Medulla oblongata (tissue), 1 donor: Measurements from ENCODE around the gene PRKN.
A peak's percentile ranks its signal among the peaks of the same experiment; 100 is the strongest.
"Not testable (repeated sequence)": the region's sequence is repeated elsewhere in the genome, so short reads cannot be mapped to it uniquely, and the experiment has no call there.

Source experiments
- DNase-seq: peaks from one replicate; pipeline ENCODE4 v3.0.0-alpha.2; 2015; ENCODE audit errors: extremely low spot score

Gene PRKN

DNA sequence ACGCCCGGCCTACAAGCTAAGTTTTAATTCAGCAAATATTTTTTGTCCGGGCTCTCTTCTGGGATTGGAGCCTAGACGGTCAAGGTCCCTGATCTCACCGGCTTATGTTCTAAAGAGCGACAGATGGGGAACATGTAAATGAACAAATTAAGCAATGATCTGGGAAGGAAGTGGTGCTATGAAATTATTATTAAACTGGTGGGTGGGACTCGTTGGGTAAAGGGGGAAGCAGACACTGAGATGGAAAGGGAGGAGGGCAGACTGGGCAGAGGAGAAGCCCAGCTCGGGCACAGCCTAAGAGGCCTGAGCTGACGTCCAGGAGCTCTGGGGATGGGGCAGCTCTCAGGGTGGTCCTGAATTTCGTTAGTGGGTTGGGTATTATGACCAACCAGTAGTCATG, 1371.9 kb downstream of the PRKN start:
- no peak for DNase-seq

DNA sequence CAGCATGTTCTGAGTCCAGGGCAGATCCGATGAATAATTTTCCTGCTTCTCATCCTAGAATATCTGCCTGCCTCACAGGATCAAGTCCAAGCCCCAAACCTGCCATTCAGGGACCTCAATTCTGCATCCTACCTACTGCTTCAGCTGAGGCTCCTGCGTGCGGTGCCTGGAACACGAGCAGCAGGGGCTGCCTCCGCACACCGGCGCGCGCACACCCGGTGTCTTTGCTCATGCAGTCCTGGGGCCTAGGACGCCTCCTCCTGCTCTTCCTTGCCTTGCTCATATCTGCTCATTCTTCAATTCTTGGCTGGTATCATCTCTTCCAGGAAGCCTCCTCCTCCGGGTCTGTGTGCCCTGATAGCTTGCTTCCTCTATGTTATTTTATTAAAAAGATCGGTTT, 1372.6 kb downstream of the PRKN start:
- no peak for DNase-seq

DNA sequence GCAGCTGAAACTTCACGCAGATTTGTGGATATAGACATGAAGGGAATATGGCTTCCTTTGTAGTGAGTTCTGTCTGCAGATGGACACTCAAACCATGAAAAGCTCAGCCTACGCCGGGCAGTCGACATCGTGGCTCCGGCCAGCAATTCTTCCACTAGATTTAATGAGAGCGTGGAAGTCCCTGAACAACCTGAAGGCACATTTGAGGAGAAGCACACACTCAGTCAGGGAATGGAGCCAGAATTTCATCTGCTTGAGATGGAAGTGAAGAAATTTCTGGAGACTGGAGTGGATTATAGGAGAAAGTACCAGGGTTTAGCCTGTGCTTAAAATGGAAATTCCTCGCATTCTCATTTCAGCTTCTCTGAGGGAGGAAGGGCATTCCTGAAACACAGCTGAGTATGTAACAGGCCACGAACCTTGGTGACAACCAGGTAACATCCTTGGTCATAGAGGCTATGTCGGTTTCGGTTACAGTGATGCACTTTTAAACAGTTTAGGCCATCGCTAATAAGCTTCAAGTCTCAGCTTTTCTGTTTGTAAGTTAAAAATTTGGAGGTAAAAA, 1373.2 kb downstream of the PRKN start:
- DNase-seq: peak; percentile 65

DNA sequence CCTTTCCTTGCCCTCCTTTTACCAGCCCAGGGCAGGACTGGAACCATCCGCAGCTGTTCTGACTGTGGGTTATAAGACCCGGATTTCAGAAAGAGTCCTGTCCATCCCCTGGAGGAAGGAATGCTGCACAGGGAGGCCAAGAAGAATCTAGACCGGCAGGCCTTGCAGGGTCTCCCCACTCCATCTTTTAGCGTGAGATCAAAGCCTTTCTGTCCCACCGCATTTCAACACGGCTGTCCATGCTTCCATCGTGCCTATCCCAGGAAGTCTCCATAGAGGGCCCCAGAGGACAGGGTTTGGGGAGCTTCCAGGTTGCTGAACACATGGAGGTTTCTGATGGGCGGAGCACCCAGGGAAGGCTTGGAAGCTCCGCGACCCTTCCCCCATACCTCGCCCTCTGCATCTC, 1374.4 kb downstream of the PRKN start:
- DNase-seq: peak; percentile 75

DNA sequence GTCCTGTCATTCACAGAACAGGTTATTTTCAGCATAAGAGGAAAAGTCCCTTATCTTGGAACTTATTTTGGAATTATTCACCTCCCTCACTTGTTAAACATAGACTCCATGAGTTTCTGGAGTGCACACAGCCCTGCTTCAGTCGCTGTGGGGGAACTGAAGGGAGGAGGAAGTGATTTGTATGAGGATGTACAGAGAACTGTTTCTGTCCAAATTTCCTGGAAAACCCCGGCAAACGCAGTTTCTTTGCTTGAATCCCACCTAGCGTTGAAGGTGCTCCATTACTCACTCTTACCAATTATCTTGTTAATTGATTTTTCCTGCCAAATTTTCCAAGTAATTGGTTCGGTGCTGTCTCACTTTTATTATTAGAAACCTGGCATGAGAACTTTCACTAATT, 1375.7 kb downstream of the PRKN start:
- no peak for DNase-seq

DNA sequence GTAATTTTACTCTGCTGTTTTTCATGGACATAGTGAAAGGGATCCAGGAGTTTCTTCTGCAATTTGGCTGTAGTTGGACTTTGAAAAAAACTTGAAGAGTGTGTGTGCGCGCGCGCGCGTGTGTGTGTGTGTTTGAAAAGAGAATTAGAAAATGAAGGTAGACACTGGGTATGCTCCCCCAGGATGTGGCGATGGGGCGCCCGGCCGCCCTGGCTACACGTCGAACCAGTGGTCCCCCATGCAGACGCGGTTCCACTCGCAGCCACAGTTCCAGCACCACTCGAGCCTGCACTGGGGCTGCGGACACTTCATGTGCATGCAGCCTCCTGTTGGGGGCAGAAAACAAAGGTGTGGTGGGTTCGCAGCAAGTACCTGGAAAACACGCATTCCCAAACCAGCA, 1377.7 kb downstream of the PRKN start:
- no peak for DNase-seq

DNA sequence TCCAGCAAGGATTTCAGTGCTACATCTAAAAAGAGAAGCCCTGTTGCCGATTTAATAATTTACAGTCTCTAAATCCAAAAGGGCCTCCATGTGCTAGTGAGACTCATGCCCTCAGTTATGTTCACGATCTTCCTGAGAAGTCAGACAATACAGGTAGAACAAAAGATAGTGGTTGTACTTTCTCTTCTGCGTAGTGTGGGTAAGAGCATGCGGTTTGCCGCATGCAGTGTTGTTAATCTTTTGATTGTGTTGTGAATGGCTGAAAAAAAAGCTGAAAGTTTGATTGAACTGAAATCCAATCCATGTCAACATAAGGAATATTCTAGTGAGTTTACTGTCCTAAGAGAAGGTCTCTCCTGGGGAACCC, 1379.0 kb downstream of the PRKN start:
- no peak for DNase-seq

DNA sequence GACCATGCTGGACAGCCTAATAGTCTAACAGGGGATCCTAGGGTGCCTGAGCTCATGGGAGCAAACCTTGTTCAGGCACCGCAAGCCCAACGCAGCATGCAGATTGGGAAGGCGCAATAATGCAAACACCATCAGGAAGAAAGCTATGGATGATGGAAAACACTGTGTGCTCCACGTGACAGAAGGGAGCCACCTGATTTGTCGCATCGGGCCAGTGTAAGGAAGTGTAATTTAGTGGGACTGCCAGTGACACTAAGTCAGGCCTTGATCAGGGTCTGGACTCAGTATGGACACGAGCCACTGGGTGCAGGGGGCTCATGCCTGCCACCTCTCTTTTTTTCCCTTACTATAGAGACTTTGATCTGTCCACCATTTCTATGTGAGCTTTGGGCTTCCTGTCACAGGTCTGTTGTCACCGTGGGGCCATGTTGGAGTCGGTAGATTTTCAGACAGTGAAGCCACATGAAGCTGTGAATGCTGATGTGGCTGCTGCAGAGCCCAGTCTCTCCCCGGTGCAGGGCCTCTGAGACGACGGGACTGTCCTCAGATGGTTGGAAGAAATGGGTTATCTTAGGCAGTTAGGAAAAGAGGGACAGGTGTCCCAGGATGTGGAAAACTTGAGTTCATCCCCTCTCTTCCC, 1379.5 kb downstream of the PRKN start:
- no peak for DNase-seq

DNA sequence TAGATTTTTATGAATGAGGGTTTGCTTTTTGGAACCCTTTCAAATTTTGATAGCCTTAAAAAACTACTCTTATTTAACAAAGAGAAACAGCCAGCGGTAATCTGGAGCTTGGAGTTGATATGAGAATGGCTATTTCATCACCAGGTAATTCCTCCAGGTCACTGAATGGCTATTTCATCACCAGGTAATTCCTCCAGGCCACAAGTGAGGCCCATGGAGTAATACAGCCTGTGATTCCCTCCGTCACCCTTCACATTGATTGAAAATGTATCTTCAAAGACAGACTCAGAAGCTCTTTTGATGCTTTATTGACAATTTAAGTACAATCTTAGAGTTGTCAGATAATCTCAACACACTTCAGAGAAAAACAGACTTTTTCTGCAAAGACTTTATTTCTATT, 1380.4 kb downstream of the PRKN start:
- no peak for DNase-seq

DNA sequence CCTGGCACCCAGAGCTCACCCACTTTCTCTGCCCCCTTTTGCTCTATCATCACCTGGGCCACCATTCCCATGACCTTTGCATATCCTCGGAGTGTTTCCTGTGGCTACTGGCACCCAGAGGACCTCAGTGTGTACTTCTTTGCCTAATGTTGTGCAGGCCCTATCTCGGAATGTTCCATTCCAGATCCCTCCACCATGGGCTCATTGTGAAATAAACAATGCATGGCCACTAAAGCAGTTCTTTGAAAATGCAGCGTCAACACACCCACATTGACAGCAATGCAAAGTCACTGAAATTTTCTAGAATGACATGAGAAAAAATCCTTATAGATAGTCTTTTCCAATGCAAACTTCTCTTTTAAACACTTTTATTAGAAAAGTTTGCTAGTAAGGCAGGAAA, 1380.8 kb downstream of the PRKN start:
- peak; percentile 41 for DNase-seq

DNA sequence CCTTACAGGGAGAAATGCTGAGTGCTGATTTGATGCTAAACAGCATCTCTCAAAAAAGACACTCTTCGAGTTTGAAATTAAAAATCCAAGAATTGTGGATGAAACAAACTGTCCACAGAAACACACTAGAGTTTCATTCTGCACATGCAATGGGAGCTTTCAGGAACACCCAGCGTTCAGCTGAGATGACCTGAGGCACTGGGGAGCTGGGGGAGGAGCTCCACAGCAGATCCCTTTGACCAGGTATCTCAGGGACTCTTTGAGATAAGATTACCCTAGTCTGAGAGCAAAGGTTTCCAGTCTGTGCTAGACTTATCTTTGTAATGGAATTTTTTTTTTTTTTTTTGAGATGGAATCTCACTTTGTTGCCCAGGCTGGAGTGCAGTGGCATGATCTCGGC, 1382.9 kb downstream of the PRKN start:
- DNase-seq: no peak

DNA sequence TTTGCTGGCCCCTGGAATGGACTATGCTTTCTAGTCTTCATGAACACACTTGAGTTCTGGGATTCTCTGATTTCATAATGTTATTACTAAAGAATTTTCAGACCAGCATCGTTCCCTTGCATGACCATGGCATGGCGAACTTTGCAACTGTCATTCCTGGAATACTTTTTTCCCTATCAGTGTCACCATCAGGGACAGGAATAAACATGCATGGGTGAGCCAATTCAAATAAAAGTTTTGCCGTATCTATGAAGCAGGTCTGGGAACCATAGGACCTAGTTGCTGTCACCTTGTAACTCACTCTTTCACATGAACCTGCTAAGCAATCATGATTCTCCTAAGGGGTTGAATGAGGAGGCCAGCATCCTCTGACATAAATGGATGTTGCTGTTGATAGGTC, 1385.5 kb downstream of the PRKN start:
- DNase-seq: no peak

DNA sequence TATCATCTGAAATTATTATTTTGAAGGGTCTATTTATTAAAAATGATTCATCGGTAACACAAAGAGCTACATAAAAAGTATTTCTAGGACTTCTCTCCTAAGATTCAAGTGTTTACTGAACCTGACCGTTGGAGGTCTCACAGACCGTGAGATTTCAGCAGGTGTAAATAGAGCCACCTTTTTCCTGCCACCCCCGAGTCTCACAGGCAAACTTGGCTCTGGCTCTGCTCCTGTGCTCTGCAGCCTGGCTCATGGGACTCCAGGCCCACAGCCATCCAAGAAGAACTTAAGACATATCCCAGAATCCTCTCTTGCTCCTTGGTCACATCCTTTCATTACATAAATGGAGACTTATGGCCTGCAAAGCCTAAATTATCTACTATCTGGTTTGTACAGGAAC, 1385.9 kb downstream of the PRKN start:
- DNase-seq: no peak

DNA sequence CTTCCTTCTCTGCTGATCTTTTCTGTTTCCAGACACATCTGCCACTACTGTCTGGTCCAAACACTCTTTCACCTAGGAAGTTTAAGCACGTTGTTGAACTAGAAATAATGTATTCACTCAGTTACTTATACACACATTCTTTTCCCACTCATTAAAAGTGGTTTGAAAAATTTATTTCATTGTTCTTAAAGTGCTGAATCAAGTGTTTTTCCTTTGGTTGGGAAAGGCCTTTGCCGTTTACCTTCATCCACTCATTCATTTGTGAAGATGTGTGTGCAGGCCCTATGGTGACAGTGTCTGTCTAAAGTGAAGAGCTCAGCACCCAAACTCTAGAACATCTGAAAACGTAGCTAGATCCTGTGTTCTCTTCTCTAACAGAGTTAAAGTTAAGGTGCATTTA, 1389.6 kb downstream of the PRKN start:
- no peak for DNase-seq

DNA sequence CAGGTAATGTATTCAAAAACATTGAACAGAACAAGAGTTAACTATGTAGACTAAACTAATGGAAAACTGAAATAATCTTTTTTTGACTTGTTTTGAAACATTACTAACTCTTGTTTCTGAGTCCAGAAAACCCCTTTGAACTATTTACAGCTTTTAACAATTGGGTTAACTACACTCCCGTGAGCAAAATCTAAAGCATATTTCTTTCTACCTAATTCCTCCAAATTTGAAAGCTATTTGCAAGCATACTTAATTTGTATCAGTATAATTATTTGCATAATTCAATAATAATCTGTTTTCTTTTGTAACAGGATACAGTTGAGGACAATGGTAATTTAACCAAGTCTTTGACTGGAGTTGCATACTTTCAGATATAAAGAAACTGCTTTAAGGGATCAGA, 1391.1 kb downstream of the PRKN start:
- no peak for DNase-seq

DNA sequence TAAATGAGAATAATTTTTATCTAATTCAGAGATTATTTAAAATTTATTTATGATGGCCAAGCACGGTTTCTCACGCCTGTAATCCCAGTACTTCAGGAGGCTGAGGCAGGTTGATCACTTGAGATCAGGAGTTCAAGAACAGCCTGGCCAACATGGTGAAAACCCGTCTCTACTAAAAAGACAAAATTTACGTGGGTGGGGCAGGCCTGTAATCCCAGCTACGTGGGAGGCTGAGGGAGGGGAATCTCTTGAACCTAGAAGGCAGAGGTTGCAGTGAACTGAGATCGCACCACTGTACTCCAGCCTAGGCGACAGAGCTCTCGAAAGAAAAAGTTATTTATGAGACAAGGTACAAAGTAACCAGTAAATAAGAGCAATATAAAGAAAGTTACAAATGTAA, 1394.2 kb downstream of the PRKN start:
- DNase-seq: no peak

DNA sequence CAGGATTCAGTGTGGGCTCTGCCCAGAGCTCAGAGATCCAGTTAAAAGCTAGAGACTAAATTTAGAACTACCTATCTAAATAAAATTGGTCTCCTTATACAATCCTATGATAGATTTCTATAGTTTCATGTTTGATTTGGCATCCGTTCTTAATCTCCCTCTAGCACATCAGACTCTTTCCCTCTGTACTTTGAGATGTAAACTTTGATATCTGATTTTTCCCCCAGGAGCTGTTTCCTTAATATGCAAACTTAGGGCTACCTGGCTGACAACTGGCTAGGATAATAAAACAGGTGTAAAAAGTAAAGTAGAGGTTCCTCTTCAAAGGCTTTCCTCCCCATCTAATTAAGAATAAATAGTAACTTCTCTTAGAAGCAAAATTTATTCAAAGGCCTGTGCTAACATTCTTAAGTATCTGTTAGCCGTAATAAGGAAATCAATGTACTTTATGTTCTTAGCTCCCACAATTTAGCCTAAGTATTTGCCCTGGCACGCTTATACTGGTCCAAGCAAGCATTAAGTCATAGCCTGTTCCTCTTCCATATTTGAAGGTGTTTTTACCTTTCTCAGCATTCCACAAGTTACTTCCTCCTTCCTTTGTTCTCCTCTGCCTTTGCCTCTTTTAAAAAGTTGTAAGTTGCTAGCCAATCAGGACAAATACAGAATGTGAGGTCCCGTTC, 1396.0 kb downstream of the PRKN start:
- not testable (repeated sequence) for DNase-seq

DNA sequence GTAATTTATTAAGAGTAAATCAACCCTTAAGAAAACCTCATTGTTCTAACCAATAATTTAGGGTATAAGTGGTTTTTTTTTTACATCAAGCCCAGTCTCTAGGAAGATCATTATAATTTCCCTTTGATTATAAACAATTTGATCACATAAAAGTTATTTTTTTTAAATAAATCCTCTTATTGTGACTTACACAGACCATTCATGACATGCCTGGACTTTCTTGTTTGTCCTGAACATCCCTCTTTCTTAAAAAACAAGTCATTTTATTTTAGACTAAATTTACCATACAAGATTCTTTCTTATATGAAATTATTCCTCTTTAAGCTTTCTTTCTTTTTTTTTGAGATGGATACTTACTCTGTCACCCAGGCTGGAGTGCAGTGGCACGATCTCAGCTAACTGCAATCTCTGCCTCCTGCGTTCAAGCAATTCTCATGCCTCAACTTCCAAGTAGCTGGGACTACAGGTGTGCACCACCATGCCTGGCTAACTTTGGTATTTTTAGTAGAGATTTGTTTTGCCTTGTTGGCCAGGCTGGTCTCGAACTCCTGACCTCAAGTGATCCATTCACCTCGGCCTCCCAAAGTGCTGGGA, 1400.1 kb downstream of the PRKN start:
- no peak for DNase-seq

DNA sequence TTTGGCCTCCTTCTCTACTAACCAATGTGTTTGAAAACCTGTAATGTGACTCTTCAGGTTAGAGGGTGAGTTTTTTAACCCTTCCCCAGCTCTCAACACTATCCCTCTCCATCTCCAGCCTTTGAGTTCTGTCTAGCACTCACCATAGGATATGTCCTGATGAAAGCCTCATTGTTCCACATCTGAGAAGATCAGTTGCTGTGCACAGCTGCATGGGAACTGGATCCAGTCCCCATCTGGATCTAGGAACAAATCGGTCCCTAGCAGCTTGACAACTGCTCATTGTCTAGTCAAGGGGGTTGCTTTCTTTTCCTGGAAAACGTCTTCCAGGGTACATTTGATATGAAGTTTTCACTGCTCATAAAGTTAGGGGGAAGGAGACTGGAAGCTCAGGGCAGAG, 1408.3 kb downstream of the PRKN start:
- DNase-seq: peak; percentile 94

DNA sequence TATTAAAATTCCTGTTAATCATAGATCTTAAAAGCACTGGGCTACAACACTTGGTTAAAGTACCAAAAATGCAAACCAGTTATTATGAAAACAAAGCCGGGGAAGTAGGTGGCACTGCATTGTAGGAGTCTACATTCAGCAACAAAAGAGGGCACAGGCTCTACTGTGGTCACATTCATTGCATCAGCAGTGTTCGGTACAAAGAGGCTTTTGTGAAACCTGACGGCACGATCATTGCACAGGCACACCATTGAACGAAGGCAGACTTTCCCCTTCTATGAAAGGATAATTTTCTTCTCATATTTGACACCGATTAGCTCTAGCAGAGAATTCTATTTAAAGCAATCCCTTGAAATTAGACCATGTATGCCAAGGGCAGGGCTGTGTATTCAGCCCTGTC, 1409.1 kb downstream of the PRKN start:
- DNase-seq: peak; percentile 94

DNA sequence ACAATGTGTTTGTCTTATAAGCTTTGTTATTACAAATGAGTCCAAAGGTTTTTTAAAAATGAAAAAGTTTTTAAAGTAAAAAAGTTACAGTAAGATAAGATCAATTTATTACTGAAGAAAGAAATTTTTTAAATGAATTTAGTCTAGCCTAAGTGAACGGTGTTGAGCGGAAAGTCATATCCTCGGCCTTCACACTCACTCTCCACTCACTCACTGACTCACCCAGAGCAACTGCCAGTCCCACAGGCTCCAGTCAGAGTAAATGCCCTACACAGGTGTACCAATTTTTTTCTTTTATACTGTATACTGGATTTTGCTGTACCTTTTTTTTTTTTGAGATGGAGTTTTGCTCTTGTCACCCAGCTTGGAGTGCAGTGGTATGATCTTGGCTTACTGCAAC, 1411.0 kb downstream of the PRKN start:
- no peak for DNase-seq

DNA sequence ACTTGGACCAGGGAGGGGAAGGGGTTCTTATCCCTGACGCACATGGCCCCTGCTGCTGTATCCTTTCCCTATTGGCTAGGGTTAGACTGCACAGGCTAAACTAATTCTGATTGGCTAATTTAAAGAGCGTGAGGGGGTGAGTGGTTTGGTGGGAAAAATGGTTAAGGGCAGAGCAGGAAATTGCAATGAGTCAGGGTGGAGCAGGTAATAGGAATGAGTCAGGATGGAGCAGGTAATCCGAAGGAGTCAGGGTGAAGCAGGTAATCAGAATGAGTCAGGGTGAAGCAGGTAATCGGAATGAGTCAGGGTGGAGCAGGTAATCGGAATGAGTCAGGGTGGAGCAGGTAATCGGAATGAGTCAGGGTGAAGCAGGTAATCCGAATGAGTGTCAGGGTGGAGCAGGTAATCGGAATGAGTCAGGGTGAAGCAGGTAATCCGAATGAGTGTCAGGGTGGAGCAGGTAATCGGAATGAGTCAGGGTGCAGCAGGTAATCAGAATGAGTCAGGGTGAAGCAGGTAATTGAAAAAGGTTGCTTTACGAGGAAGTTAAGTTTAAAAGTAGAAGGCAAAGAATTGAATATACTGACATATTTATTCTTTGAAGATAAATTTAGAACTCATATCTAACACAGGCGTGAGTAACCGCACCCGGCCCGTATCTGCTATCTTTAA, 1412.2 kb downstream of the PRKN start:
- not testable (repeated sequence) for DNase-seq
